ENCODE data around the gene PTPRF.

GRCh38 chr1:43634721-43635120 lies 104.0 kb downstream of the PTPRF start:
- no peak for TF ChIP-seq POLR2A (IDR thresholded peaks at IDR 0.05; ENCODE audit: low read length)
- no peak for TF ChIP-seq GATA1 (IDR thresholded peaks at IDR 0.05; ENCODE audit: low read depth, low read length)
